ENCODE results near the gene ASF1A. TPM values are rescaled to one million over a fixed set of nuclear protein-coding genes. Genes with fewer than 3 reads are reported as not detected.
A peak's percentile ranks its signal among the peaks of the same experiment; 100 is the strongest.

The ASF1A gene
- total and polyA plus RNA-seq, 2 experiments from 2014 or later = 25.4 to 72.2 TPM

DNA sequence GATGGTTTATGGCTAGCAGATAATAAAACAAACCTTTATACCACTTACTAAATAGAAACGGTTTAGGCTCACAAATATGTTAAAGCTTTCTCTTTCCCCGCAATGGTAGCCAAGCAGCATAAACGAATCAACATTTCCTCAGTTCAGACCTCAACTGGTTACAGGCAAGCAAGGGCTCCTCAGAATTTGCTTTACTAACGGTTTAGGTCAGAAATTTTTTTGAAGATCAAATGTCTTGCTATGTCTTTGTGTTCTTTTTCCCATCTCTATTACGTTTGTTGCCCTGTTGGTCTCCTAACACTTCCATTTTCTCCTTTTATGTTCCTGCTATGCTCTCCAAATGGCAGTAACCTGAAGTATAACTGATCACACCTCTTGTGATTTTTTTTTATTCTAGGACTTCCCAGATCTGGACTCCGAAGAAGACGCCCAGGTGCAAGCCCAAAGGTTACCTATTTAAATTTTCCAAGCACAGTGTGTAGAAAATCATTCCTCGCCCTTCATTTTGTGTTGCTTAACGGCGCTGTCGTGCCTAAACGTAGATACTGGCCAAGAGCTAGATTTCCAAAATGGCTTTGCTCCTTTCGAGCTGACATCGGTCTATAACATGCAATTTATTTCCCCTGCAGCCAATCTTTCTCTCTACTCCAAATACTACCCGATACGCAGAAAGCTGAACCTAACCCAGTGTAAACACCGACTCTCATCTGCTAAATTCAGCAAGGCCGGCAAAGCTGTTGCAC lies 717 bp upstream of the ASF1A start:
- Histone ChIP-seq H4K20me1 (replicated peaks; ENCODE audit: insufficient read depth) (no peaks in the 10 kb centered on the region), H3K4me1 (ENCODE audit: insufficient read depth) (peaks cover 43% of the 10 kb centered on the region), H3K27me3 (ENCODE audit: insufficient read depth) (no peaks in the 10 kb centered on the region), H3K9me2 (ENCODE audit: insufficient read depth) (no peaks in the 10 kb centered on the region), H3K4me2 (peak overlapping the region; percentile 82), H3F3A (replicated peaks; ENCODE audit: low read depth) (no peaks in the 10 kb centered on the region), H3K79me2 (replicated peaks; ENCODE audit: insufficient read depth) (peaks cover 67% of the 10 kb centered on the region), H2AFZ (no peak overlapping the region), H3K27ac (ENCODE audit: low read depth) (peak overlapping the region; percentile 95), H3K36me3 (ENCODE audit: insufficient read depth) (no peaks in the 10 kb centered on the region), H3K4me3 (peak overlapping the region; percentile 88)
- Mint-ChIP-seq H3K36me3 (ENCODE audit: low read depth) (peaks cover 17% of the 10 kb centered on the region; the same call in 2 of the 3 replicates), H3K27me3 (ENCODE audit: insufficient read depth, low read depth, poor library complexity) (peaks cover 12% of the 10 kb centered on the region), H3K4me1 (peaks cover 36% of the 10 kb centered on the region), H3K4me3 (peak overlapping the region; percentile 90), H3K27ac (peak overlapping the region; percentile 99), H3K9me3 (no peaks in the 10 kb centered on the region)
- TF ChIP-seq STAT1 (IDR thresholded peaks at IDR 0.05; ENCODE audit: unreplicated experiment) = no peak
- TF ChIP-seq, protein P1, sequence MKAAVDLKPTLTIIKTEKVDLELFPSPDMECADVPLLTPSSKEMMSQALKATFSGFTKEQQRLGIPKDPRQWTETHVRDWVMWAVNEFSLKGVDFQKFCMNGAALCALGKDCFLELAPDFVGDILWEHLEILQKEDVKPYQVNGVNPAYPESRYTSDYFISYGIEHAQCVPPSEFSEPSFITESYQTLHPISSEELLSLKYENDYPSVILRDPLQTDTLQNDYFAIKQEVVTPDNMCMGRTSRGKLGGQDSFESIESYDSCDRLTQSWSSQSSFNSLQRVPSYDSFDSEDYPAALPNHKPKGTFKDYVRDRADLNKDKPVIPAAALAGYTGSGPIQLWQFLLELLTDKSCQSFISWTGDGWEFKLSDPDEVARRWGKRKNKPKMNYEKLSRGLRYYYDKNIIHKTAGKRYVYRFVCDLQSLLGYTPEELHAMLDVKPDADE (IDR thresholded peaks at IDR 0.05) = no peak
- peak; percentile 74 for DNase-seq (ENCODE audit: low spot score)
- peak; percentile 4 for ATAC-seq

DNA sequence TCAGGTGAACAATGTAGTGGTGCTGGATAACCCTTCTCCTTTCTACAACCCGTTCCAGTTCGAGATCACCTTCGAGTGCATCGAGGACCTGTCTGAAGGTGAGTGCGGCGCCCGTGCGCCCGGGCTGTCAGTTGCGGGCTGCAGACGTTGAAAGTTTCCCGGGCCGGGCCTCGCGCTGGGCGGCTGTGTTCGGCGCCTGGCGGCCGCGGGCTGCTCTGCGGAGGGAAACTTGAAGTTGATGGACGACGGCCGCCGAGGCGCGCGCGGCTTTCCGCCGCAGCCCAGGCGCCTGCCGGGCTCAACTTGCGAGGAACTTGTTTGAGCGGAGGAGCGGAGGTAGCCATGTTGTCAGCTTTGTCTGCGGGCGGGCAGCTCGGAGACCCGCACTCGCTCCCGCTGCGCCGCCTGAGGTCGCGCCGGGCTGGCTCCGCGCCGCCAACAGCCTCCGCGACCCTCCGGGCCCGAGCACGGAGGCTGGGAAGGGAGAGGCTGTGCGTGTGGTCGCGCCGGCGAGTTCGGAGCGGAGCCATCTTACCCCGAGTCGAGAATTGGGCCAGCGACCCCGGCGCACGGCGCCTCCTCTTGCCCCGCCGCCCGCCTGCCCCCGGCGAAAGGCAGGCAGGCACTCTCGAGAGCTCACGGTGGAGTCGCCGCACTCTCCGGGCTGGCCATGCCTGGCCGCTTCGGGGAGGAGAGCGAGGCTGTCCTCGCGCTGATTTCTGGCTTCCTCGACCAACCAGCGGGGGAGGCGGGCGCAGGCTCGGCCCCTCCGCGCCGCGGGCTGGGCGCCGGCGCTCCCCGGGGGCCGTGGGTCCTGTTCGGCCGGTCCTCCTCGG lies 691 bp downstream of the ASF1A start:
- peak overlapping the region; percentile 95 for H3K27ac ChIP-seq (ENCODE audit: low read depth)
- H3K4me3 Mint-ChIP-seq = peak overlapping the region; percentile 90
- DNase-seq (ENCODE audit: low spot score) (peak; percentile 45), ATAC-seq (peak; percentile 46)
- H4K20me1 ChIP-seq (replicated peaks; ENCODE audit: insufficient read depth) = peaks cover 10% of the 10 kb centered on the region; the same call in 1 of the 2 replicates
- H3K79me2 ChIP-seq (replicated peaks; ENCODE audit: insufficient read depth) = peaks cover 75% of the 10 kb centered on the region
- H3K4me3 ChIP-seq = peak overlapping the region; percentile 88
- H3K27me3 ChIP-seq (ENCODE audit: insufficient read depth) = no peaks in the 10 kb centered on the region
- H3K36me3 Mint-ChIP-seq (ENCODE audit: low read depth) = peaks cover 28% of the 10 kb centered on the region
- no peak for TF ChIP-seq JUNB (IDR thresholded peaks at IDR 0.05; ENCODE audit: unreplicated experiment)
- TF ChIP-seq, protein P1 (IDR thresholded peaks at IDR 0.05) = no peak
- no peak for TF ChIP-seq ZNF114 (CRISPR knock-in tag; IDR thresholded peaks at IDR 0.05)
- TF ChIP-seq, protein P2, sequence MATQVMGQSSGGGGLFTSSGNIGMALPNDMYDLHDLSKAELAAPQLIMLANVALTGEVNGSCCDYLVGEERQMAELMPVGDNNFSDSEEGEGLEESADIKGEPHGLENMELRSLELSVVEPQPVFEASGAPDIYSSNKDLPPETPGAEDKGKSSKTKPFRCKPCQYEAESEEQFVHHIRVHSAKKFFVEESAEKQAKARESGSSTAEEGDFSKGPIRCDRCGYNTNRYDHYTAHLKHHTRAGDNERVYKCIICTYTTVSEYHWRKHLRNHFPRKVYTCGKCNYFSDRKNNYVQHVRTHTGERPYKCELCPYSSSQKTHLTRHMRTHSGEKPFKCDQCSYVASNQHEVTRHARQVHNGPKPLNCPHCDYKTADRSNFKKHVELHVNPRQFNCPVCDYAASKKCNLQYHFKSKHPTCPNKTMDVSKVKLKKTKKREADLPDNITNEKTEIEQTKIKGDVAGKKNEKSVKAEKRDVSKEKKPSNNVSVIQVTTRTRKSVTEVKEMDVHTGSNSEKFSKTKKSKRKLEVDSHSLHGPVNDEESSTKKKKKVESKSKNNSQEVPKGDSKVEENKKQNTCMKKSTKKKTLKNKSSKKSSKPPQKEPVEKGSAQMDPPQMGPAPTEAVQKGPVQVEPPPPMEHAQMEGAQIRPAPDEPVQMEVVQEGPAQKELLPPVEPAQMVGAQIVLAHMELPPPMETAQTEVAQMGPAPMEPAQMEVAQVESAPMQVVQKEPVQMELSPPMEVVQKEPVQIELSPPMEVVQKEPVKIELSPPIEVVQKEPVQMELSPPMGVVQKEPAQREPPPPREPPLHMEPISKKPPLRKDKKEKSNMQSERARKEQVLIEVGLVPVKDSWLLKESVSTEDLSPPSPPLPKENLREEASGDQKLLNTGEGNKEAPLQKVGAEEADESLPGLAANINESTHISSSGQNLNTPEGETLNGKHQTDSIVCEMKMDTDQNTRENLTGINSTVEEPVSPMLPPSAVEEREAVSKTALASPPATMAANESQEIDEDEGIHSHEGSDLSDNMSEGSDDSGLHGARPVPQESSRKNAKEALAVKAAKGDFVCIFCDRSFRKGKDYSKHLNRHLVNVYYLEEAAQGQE (IDR thresholded peaks at IDR 0.05; ENCODE audit: unreplicated experiment) = no peak
- TF ChIP-seq CREB1 (CRISPR knock-in tag; IDR thresholded peaks at IDR 0.05; ENCODE audit: low read depth) = no peak
- TF ChIP-seq, protein P3, sequence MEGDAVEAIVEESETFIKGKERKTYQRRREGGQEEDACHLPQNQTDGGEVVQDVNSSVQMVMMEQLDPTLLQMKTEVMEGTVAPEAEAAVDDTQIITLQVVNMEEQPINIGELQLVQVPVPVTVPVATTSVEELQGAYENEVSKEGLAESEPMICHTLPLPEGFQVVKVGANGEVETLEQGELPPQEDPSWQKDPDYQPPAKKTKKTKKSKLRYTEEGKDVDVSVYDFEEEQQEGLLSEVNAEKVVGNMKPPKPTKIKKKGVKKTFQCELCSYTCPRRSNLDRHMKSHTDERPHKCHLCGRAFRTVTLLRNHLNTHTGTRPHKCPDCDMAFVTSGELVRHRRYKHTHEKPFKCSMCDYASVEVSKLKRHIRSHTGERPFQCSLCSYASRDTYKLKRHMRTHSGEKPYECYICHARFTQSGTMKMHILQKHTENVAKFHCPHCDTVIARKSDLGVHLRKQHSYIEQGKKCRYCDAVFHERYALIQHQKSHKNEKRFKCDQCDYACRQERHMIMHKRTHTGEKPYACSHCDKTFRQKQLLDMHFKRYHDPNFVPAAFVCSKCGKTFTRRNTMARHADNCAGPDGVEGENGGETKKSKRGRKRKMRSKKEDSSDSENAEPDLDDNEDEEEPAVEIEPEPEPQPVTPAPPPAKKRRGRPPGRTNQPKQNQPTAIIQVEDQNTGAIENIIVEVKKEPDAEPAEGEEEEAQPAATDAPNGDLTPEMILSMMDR (conservative IDR thresholded peaks at IDR 0.05; ENCODE audit: low read depth in 2 of 2) = no peak
- TF ChIP-seq ZNF331 (CRISPR knock-in tag; IDR thresholded peaks at IDR 0.05; ENCODE audit: low read depth) = no peak
- TF ChIP-seq EZH2phosphoT487 (IDR thresholded peaks at IDR 0.05; ENCODE audit: unreplicated experiment) = no peak
- no peak for TF ChIP-seq STAT1 (IDR thresholded peaks at IDR 0.05; ENCODE audit: unreplicated experiment)
- TF ChIP-seq POLR2AphosphoS5 (IDR thresholded peaks at IDR 0.05; ENCODE audit: low read depth) = no peak; the same call in 1 of the 2 replicates
- no peak for TF ChIP-seq EZH2 (IDR thresholded peaks at IDR 0.05; ENCODE audit: low read depth, unreplicated experiment)
- H3K36me3 ChIP-seq (ENCODE audit: insufficient read depth) = no peaks in the 10 kb centered on the region
- no peaks in the 10 kb centered on the region for H3K9me3 Mint-ChIP-seq
- peaks cover 42% of the 10 kb centered on the region for H3K4me1 ChIP-seq (ENCODE audit: insufficient read depth)
- no peaks in the 10 kb centered on the region for H3K9me2 ChIP-seq (ENCODE audit: insufficient read depth)
- H3K4me2 ChIP-seq = peak overlapping the region; percentile 80
- H3K27ac Mint-ChIP-seq = peak overlapping the region; percentile 98
- peaks cover 12% of the 10 kb centered on the region for H3K27me3 Mint-ChIP-seq (ENCODE audit: insufficient read depth, low read depth, poor library complexity)
- H3K4me1 Mint-ChIP-seq = peaks cover 43% of the 10 kb centered on the region
- no peak overlapping the region for H2AFZ ChIP-seq
- H3F3A ChIP-seq (replicated peaks; ENCODE audit: low read depth) = no peaks in the 10 kb centered on the region
